Measurements from ENCODE around the gene KDM1B.
"Not testable (repeated sequence)": the region's sequence is repeated elsewhere in the genome, so short reads cannot be mapped to it uniquely, and the experiment has no call there.

KDM1B gene

DNA sequence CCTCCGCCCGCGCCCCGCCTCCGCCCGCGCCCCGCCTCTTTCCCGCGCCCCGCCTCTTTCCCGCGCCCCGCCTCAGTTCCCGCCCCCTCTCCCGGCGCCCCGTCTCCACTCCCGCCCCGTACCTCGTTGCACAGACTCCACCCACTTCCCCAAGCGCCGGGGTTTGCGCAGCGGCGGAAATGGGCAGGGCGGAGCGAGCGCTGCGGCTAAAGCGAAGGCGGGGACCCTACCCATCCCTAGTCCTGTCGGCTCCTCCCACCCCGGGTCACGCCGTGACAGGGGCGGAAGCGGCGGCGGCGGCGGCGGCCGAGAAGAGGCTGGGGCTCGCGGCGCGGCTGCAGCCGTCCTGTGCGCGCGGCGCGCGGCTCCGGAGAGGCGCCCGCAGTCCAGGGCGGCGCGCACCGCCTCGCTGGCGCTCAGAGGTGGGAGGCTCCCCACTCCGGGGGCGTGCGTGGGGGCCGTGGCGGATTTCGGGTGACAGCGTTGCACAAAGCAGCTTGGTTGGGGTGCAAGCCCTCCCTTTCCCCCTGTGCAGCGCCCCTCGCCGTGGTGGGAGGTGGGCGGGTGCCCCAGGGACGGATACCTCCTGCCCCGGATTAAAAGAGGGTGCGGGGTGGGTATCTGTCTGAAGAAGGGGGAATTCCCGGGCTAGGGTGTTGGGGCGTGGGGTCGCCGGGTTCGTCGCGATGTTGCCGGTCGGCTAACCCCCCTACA lies at the start of gene KDM1B:
Gene KDM1B (plus strand): TSS at position 273 of the 714 bp plus-strand sequence. CDS start 4,474 bp downstream, outside the sequence.
- DNase-seq: peak; percentile 96

DNA sequence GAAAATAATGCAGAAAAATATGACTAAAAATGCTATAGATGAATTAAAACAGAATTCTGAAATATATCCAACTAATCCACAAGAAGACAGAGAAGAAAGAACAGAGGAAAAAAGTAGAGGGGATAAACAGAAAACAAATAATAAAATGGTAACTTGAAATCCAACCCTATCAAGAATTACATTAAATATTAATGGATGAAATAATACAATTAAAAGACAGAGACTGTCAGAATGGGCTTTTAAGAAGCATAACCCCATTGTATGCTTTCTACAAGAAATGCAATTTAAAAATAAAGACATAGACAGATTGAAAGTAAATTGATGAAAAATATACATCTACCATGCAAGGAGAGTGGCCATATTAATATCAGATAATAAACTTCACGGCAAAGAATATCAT lies 48.2 kb upstream of the KDM1B start:
- DNase-seq: no peak

DNA sequence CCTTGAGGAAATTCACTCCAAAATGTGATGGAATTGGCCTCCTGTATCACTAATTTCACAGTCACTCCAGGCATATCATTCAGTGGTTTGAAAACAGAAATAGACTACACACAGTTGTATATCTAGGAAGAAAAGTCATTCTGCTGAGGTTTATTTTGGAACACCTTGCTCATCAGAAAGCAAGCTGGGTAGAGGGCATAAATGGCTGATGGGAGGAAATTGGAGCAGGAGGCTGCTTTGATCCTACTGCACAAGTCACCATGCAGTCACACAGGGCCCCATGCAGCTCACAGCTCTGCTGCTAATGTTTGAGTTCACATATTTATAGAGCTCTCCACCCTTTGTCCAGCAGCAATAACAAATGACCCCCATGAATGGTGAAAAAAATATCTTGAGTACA lies 45.1 kb upstream of the KDM1B start:
- DNase-seq: no peak

- DNase-seq: no peak
Measured at GRCh38 chr6:18115356-18115755, 39.9 kb upstream of the KDM1B start.

DNA sequence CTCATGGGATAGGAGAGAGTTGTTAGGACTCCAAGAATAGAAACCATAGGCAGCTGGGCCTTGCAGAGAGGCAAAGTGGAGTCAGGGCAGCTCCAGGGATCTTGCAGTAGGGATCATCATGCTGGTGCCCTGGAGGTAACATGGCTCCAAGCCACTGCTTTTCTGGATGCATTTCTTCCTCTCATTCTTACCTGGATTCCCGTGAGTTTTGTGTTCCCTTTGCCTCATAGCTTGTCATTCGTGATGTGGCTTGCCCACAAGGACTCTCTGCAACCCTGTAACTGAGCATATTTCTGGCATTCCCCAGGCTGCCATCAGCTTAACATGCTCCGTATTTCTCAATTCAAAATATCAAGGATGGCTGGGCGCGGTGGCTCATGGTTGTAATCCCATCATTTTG lies 38.1 kb upstream of the KDM1B start:
- DNase-seq: no peak

DNA sequence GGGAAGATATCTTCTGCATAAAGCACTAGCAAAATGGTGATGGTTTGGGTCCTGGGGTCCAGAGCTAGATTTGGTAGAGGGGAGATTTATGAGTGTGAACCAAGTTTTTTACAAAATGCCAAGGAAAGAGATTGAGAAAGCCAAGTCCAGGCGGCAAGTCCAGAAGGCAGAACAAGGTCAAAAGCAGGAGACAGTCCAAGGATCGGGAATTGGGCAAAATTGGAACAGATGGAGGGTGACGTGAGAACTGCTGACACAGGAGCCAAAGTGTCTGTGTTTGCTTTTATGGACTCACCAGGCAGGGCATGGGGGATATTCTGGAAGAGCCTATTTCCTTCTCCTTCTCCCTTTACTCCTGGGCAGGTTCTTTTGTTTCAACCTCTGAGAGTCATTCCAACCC lies 36.9 kb upstream of the KDM1B start:
- no peak for DNase-seq

DNA sequence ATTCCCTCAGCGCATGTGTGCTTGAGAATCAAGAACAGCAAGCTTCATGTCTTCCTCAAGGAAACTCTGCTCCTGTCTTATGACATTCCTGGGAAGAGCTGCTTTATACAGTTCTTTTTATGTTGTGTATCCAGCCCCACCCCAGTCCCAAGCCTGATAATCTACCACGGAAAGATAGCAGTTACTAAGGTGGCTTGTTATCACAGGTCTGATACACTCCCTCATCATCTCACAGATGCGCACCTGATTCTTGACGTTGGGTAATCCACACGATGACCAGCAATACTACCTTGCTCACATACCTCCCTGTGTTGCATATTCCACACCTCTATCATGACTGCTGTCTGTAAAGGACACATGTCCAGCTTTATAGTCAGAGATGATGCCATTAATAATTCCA lies 36.0 kb upstream of the KDM1B start:
- DNase-seq: no peak

DNA sequence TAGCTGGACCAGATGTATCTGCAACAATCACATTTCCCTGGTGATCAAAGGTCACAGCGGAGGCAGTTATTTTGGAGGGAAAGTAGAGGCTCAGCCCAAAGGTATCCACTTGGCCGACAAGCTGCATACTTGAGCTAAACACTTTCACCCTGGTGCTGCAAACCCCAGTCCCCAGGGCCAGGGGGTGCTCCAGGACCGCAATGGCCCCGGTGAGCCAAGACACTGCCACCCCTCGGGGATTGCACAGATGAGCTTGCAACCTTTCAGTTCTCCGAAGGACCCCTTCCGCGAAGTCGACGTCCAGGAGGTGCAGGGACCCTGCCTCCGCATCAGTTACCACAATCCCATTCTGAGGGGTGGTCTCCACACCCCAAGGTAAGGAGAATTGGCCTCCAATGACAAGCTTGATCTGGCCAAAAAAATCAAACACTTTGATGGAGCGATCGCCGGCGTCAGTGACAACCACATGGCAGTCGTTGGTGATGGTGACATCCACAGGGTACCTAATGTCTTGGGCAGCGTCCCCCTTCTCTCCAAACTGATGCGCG lies 33.6 kb upstream of the KDM1B start:
- DNase-seq: no peak

DNA sequence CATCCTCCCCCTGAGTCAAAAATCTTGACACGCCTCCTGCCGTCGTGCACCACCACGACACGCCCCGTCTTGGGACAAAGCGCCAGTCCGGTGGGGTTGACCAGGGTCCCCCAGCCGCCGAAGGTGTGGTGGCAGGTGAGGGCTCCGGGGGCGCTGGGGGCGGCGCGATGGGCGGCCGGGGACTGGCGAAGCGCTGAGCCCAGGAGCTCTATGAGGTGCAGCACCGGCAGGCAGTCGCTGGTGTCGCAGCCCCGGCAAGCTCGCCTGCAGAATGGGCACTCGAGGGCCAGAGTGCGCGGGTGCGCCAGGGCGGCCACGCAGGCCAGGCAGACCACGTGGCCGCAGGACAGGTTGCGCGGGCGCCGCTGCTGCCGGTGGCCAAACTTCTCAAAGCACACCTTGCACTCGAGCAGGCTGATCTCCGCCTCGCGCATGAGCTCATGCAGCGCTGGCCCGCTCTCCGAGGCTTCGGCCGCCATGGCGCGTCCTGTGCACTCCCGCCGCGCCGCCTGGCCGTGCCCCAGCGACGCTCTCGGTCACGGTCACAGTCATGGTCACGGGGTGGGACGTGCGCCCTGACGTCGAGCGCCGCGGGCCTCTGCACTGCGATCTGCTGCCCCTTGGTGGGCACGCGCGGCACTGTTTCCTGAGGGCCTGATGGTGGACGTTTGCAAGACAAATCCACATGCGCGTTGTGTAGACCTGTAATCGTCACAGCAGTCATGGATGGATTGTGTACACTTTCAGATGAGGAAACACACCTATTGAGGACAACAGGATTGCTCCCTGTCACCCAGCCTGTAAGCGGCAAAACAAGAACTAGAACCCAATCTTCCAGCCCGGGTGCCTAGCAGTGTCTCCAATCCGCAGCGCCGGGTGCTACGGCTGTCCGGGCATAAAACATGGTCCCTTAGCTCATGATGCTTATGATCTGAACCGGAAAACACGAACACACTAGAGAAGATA lies 32.8 kb upstream of the KDM1B start, which contains the start of gene NHLRC1:
Gene NHLRC1 (minus strand): TSS at position 550 of the 966 bp plus-strand sequence. CDS start 71 bp downstream, at position 479.
- DNase-seq: peak; percentile 83

GRCh38 chr6:18126121-18126520 lies 29.1 kb upstream of the KDM1B start:
- DNase-seq: no peak

- DNase-seq: no peak
Measured at GRCh38 chr6:18132346-18132745, 22.9 kb upstream of the KDM1B start.

GRCh38 chr6:18135171-18135570 lies 20.1 kb upstream of the KDM1B start:
- no peak for DNase-seq

DNA sequence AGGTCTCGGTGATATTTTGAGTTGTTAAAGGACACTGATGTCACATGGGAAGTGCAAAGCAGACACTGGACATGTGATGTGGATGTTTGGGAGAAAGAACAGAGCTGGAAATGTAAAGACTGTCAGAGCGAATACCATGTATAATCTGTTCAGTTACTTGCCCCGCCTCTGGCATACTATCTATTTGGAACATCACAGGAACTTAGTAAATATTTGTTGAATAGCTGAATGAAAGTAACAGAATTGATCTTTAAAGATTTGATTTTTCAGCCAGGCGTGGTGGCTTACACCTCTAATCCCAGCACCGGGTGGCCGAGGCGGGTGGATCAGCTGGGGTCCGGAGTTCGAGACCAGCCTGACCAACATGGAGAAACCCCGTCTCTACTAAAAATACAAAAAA lies 19.0 kb upstream of the KDM1B start:
- no peak for DNase-seq

- no peak for DNase-seq
Measured at GRCh38 chr6:18138906-18139305, 16.3 kb upstream of the KDM1B start.

GRCh38 chr6:18139935-18140621 lies 15.1 kb upstream of the KDM1B start:
- no peak for DNase-seq

DNA sequence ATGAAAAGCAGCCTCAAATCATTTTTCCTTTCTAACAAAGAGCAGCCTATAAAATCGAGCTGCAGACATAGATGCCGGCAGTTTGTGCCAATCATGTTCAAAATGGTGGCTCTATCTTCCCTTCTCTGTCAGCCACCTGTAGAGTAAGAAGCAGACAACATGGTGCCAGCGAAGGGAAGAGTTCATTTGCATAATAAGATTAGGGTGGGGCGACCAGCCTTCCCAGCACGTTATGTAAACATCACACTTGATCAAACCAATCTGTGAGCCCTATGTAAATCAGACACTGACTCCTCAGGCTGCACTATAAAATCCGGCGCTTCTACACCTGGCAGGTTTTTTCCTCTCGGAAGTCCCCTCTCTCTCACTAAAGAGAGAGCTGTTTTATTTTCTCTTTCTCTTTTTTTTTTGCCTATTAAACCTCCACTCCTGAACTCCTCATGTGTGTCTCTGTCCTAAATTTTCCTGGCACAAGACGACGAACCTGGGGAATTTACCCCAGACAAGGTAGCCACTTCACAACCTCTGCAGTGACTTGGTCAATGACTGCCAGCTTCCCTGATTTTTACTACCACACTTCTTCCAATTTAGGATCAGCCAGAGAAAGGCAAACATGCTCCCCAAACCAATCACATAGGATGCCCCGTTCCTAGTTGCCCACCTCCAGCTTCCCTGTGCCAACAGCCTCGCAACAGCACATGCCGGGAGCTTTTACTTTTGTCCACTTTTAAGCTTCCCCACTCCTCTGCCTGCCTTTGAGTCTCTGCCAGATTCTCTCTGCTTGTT lies 13.2 kb upstream of the KDM1B start:
- no peak for DNase-seq

- DNase-seq: no peak
Measured at GRCh38 chr6:18142591-18142861, 12.7 kb upstream of the KDM1B start.

DNA sequence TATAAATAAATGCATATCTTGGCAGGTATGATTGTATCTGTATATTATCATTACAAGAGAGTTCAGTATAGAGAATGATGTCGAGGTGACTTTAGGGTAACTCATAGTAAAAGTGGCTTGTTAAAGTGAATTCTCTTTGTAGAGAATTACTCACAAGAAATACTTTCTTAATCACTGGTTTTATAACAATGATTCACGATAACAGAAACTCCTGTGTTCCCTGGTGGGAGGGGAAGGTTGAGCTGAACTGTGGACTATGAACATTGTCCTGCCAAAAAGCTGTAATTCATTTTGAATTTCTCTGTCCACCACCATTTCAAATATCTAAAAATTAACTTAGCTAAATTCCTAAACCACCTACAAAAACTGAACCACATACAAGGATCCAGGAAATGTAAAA lies 8.1 kb upstream of the KDM1B start:
- no peak for DNase-seq

DNA sequence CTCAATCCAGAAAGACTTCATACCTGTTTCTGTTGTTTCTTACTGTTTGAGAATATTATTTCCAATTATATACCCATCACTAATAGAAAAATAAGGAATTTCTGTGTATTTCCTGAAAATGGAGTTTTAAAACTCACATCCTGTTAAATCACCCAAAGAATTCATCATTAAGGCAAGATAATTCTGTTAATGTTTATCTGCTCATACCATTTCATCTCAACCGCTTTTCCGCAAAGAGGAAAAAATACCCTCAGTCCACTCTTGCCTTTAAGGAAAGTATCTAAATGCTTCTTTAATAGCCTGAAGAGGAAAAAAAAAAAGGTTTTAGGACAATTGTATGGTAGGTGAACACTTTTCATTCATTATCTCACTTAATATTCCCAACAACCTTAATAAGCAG lies 7.6 kb upstream of the KDM1B start:
- no peak for DNase-seq

DNA sequence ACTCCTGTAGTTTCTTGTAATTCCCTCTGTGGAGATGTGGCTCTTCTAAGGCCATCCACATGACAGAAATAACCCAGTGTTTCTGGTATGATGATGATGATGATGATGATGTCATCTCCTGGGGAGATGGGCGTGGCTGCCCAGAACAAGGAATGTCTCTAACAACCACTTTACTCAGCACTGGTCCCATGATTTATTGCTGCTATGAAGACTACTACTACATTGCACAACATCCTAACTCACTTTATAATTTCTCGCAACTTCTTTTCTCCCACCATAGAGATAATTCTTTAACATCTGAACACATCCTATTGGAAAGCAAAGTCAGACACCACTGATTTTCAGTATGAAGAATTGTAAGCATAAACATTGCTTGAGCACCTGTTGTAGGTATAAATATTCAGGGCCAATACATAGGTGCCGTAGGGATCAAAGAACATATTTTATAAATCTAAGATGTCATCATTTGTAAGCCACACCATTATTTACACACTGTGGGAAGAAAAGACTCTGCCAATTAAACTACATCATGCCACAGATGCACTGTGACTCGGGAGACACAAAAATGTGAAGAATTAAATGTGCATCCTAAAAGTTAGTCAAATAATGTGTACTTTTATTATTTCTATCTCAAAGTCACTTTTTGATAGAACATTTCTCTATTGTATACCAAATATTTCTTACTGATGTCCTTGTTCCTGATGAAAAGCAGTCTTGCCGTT lies 6.8 kb upstream of the KDM1B start:
- no peak for DNase-seq

- DNase-seq: not testable (repeated sequence)
Measured at GRCh38 chr6:18151391-18151790, 3.8 kb upstream of the KDM1B start.

- no peak for DNase-seq
Measured at GRCh38 chr6:18151801-18152200, 3.4 kb upstream of the KDM1B start.
